Measurements from ENCODE around the gene TMEM11. TPM values are rescaled to one million over a fixed set of nuclear protein-coding genes. Genes with fewer than 3 reads are reported as not detected.
A peak's percentile ranks its signal among the peaks of the same experiment; 100 is the strongest.

The TMEM11 gene
- total RNA-seq, 4 donors from 2014 or later: 70.6 to 131 (median 90.9) TPM

DNA sequence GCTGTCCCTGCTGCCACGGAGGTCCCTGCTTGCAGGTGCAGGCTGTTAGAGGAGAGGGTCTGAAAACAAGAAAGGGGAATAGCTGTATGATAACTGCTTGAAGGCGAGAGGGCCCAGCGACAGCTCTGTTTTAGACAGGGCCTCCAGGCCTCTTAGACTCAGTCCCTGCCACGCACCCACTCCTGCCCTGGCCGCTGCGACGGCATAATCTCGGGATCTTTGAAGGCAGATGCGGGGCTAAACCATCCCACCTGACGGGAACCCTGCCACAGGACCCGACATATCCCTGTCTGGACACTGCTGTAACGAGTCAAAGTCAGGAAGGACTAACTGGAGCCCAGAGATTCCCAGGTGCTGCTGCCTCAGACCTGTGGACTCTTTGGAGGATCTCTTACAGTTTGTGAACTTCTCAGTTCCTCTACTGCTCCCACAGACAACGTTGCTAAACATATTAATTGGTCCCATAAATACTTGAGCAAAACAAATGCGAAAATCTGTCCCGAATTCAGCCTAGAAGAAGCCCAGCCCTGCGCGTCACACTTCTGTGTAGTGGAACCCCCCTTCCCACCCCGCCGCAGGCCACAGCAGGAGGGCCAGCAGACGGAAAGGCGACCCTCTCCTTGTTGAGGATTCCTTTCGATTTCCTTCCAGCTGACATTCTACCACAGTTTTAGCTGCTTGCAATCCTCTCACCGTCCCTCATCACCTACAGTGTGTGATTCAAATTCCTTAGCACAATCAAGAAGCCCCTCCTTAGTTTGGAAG is 998 bp upstream of the TMEM11 start:
- peak overlapping the region; percentile 80 to 99 (median 93) for H3K4me3 ChIP-seq
- intact Hi-C loops (cut with DNase I; ENCODE audit: low total_unique reads) (loop anchor here (1.0 to 5.0 kb wide), 4 partner anchors 28 to 173 kb away; partner anchors contain the start of genes DHRS7B and USP22), in situ Hi-C loops (cut with MboI; ENCODE audit: low sequenced_read_pairs in 4 of 4) (loop anchor here in 1 of 4 donors (10.0 kb wide), 1 partner anchor 90 kb away; the partner anchor contains the start of gene DHRS7B)
- no peaks in the 10 kb centered on the region for H3K36me3 ChIP-seq
- DNase-seq (no peak), ATAC-seq (peak; percentile 8 to 11)
- no peak for TF ChIP-seq POLR2A (IDR thresholded peaks at IDR 0.05)
- TF ChIP-seq, protein P1, sequence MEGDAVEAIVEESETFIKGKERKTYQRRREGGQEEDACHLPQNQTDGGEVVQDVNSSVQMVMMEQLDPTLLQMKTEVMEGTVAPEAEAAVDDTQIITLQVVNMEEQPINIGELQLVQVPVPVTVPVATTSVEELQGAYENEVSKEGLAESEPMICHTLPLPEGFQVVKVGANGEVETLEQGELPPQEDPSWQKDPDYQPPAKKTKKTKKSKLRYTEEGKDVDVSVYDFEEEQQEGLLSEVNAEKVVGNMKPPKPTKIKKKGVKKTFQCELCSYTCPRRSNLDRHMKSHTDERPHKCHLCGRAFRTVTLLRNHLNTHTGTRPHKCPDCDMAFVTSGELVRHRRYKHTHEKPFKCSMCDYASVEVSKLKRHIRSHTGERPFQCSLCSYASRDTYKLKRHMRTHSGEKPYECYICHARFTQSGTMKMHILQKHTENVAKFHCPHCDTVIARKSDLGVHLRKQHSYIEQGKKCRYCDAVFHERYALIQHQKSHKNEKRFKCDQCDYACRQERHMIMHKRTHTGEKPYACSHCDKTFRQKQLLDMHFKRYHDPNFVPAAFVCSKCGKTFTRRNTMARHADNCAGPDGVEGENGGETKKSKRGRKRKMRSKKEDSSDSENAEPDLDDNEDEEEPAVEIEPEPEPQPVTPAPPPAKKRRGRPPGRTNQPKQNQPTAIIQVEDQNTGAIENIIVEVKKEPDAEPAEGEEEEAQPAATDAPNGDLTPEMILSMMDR (IDR thresholded peaks at IDR 0.05 in 4 of 5, conservative IDR thresholded peaks at IDR 0.05 in 1 of 5): no peak
- H3K4me1 ChIP-seq: peaks cover 49 to 50% of the 10 kb centered on the region in 2 donors
- H3K27me3 ChIP-seq: no peaks in the 10 kb centered on the region
- peak overlapping the region; percentile 92 to 98 (median 96) for H3K27ac ChIP-seq
- no peaks in the 10 kb centered on the region for H3K9me3 ChIP-seq

DNA sequence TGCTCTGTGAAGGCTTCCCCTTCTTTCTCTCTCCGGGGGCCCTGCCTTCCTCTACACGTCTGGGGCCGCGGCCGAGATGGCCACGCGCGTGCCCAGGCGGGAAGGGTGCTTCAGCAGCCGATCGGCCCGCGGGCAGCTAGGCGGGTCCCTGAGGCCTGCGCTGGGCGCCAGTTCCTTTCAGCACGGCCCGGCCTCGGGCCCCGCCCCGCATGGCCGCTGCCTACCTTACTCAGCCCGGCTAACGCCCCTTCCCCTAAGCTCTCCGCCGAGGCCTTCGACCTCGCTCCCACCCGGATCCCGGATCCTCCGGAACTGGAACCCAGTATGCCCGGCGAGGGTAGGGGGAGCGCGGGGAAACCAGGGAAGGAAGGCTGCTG is 335 bp downstream of the TMEM11 start:
- peak; percentile 1 to 2 for ATAC-seq
- in situ Hi-C loops (cut with MboI; ENCODE audit: low sequenced_read_pairs in 4 of 4) (loop anchor here in 1 of 4 donors (10.0 kb wide), 1 partner anchor 89 kb away; the partner anchor contains the start of gene DHRS7B), intact Hi-C loops (cut with DNase I; ENCODE audit: low total_unique reads) (loop anchor here (1.0 to 5.0 kb wide), 5 partner anchors 29 to 171 kb away; partner anchors contain the start of genes DHRS7B and USP22)
- Histone ChIP-seq H3K9me3 (no peaks in the 10 kb centered on the region), H3K36me3 (no peaks in the 10 kb centered on the region), H3K27ac (peak overlapping the region; percentile 92 to 98 (median 96)), H3K4me3 (peak overlapping the region; percentile 80 to 99 (median 93)), H3K4me1 (peaks cover 63 to 64% of the 10 kb centered on the region in 2 donors), H3K27me3 (no peaks in the 10 kb centered on the region)
- TF ChIP-seq, protein P1 (IDR thresholded peaks at IDR 0.05 in 4 of 5, conservative IDR thresholded peaks at IDR 0.05 in 1 of 5): no peak
- TF ChIP-seq POLR2A (IDR thresholded peaks at IDR 0.05): no peak
- no peak for DNase-seq

DNA sequence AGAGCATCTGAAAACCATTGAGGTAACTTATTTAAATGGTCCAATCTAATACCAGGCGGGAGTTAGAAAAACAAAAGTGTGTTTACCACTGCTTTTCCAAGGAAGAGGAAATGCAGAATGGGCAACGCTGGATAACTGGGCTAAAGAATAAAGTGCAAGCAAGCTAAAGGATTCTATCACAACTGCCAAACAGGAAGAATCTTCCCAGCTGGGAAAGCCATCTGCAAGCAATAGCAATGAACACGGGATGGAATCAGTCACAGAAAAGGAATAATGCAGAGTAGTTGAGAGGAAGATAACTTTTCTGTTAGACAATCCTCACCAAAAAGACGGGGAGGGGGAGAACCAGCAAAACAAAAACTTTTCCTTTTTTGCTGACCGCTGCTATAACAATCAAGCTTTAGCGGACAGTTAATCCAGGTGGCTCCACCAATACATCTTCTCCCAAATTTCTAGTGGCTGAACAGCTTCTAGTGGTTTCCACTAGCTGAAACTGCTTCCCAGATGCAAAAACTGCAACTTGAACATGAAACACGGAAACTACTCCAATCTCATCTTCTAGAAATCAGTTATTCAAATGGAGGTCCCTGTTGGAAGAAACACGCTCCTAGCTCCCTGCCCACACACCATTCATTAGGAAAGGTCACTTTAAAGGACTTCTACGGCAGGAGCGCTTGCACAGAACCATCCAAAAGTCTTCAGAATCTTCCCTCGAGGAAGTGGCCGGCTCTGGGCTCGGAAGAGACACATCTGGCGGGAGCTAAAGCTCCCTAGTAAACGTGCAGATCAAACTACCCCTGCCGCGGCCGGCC is 929 bp downstream of the TMEM11 start:
- in situ Hi-C loops (cut with MboI; ENCODE audit: low sequenced_read_pairs in 4 of 4): loop anchor here in 1 of 4 donors (10.0 kb wide), 1 partner anchor 88 kb away; the partner anchor contains the start of gene DHRS7B
- no peak for TF ChIP-seq POLR2A (IDR thresholded peaks at IDR 0.05)
- TF ChIP-seq, protein P1 (IDR thresholded peaks at IDR 0.05 in 4 of 5, conservative IDR thresholded peaks at IDR 0.05 in 1 of 5): no peak
- peaks cover 64 to 65% of the 10 kb centered on the region in 2 donors for H3K4me1 ChIP-seq
- peak overlapping the region; percentile 92 to 98 (median 96) for H3K27ac ChIP-seq
- H3K4me3 ChIP-seq: peak overlapping the region; percentile 80 to 99 (median 93)
- H3K9me3 ChIP-seq: no peaks in the 10 kb centered on the region
- H3K27me3 ChIP-seq: no peaks in the 10 kb centered on the region
- DNase-seq (no peak), ATAC-seq (no peak)
- no peaks in the 10 kb centered on the region for H3K36me3 ChIP-seq
- intact Hi-C loops (cut with DNase I; ENCODE audit: low total_unique reads): loop anchor here (2.0 to 5.0 kb wide), 2 partner anchors 38 to 171 kb away; partner anchors contain the start of gene USP22

DNA sequence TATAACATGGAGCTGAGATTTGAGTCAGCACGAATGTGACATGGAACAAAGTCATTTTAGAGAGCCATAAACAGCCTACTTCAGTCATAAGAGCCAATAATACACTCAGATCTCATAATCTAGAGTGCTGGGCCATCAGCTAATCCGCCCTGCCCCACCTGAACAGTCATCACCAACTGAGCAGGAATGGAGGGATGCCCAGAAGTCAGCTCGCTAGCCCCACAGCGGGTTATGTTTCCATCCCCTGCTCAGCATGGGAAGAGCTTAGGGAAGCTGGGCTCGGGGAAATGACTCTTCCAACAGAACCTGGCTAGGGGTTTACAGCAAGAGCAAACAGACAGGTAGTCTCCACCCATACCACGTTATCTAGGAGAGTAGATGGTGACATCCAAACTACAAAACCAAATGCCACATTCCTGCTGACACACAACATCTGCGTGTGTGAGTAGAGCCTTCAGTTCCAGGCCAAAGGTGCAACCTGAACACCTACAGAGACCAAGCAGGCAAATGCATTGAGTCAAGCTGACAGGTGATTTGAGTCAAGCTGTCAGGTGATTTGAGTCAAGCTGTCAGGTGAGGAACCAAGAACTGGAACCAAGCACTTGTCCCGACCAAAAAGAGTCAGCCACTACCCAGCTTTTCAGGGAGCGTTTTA is 2.0 kb downstream of the TMEM11 start:
- ATAC-seq: peak; percentile 25 to 32
- Histone ChIP-seq H3K27me3 (no peaks in the 10 kb centered on the region), H3K9me3 (no peaks in the 10 kb centered on the region), H3K4me1 (peaks cover 68 to 73% of the 10 kb centered on the region in 2 donors), H3K4me3 (peak overlapping the region; percentile 80 to 99 (median 93)), H3K36me3 (peaks cover 0 to 2% of the 10 kb centered on the region in 2 donors), H3K27ac (peak overlapping the region; percentile 92 to 98 (median 96))
- peak; percentile 78 to 87 for DNase-seq
- intact Hi-C loops (cut with DNase I; ENCODE audit: low total_unique reads): loop anchor here (2.0 to 5.0 kb wide), 3 partner anchors 39 to 170 kb away; partner anchors contain the start of gene USP22
- TF ChIP-seq, protein P1 (IDR thresholded peaks at IDR 0.05 in 4 of 5, conservative IDR thresholded peaks at IDR 0.05 in 1 of 5): no peak
- peak; percentile 25 to 43 for TF ChIP-seq POLR2A (IDR thresholded peaks at IDR 0.05)
- in situ Hi-C loops (cut with MboI; ENCODE audit: low sequenced_read_pairs in 4 of 4): loop anchor here in 1 of 4 donors (10.0 kb wide), 1 partner anchor 87 kb away; the partner anchor contains the start of gene DHRS7B
